ENCODE measurements around the gene PDCD6IP. TPM values are rescaled to one million over a fixed set of nuclear protein-coding genes. Genes with fewer than 3 reads are reported as not detected.

PDCD6IP gene
- total and polyA plus RNA-seq, 8 donors: 15.1 to 130 (median 79.0) TPM

DNA sequence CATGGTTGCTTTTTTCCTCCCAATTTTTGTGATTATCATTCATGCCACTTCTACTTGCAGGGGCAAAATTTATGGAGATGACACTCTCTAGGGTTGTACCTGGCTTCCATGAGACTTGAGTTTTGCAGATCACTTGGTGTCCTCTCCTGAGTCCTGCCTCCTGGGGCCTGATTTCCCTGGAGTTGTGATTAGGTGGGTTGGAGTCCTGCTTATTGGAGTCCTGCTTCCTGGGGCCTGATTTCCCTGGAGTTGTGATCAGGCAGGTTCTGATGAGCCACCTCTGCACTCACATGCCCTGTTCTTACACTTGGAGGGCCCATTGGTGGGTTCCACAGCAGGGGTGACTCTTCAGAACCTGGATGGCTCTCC, 102.0 kb downstream of the PDCD6IP start:
- Histone ChIP-seq H3K27ac (no peak overlapping the region), H3K4me1 (no peaks in the 10 kb centered on the region), H3K4me3 (no peak overlapping the region), H3K36me3 (no peaks in the 10 kb centered on the region), H3K9me3 (no peaks in the 10 kb centered on the region), H3K27me3 (no peaks in the 10 kb centered on the region)
- no peak for DNase-seq
- intact Hi-C loops (cut with DNase I): no loop called here
- no peak for ATAC-seq
- no peak for FAIRE-seq
- no peak for TF ChIP-seq CTCF (IDR thresholded peaks at IDR 0.05)

DNA sequence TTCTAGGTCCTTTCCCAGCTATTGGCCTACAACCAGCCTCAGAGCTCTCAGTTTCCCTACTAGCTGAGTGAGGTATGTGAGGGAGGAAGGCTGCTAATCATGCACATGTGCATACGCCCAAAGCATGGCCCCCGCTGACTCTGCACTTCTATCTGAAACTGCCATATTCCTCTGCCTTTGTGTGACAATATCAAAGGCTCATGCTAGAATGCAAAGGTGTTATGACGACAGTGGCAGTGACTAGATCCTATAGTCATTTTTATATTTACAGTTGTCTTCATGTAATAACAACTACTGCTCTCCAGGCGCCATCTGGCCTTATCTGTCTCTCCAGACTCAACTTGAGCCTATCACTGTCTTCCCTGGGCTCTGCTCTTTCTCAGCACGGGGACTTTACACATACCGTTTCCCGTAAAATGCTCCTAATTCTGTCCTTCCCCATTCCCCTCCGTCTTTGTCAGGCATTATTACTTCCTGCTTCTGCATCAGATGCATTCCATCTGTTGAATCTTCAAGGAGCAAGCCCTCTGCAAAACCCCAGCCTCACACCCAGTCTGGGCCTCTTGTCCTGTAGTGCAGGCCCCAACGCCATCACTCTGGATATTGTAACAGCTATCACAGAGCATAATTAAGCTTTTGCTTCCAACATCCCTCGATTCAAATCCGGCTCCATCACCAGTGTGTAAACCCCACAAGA, 102.5 kb downstream of the PDCD6IP start:
- no peak overlapping the region for H3K27ac ChIP-seq
- TF ChIP-seq CTCF (IDR thresholded peaks at IDR 0.05): no peak
- no peaks in the 10 kb centered on the region for H3K27me3 ChIP-seq
- H3K36me3 ChIP-seq: no peaks in the 10 kb centered on the region
- H3K4me1 ChIP-seq: no peaks in the 10 kb centered on the region
- FAIRE-seq: no peak
- H3K4me3 ChIP-seq: no peak overlapping the region
- WGBS, 2 donors: 76 to 85% methylated on average over 11 of the region's 11 CpGs
- intact Hi-C loops (cut with DNase I): no loop called here
- no peaks in the 10 kb centered on the region for H3K9me3 ChIP-seq
- no peak for ATAC-seq
- no peak for DNase-seq

DNA sequence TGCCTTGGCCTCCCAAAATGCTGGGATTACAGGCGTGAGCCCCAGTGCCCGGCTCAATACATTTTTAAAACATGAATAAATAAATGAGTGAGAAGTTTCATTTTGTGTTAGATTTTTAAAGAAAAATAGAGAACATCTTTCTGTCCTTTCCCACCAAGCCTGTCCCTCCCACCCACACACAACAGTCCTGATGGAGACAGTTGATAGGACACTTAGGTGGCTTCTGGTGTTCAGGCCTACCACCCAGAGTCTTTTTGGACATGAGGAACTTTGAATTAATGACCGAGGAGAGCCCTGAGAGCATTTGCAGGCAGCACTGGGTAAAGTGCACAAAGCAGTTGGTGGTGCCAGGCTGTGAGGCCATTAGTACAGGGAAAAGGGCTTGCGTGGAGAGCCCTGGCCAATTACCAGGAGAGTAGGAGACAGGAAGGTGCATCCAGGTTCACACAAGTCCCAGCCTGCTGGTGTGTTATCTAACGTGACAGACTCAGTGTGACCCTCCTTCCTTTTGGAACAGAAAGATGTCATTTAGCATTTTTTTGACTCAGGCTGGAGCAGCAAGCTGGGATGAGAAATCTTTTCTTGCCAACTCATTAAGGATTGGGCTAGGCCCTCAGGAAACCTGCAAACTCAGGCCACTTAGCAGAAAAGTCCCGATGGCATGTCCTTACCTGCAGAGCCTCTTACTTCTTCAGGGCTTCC, 103.6 kb downstream of the PDCD6IP start:
- intact Hi-C loops (cut with DNase I): no loop called here
- DNase-seq: no peak
- no peak overlapping the region for H3K27ac ChIP-seq

DNA sequence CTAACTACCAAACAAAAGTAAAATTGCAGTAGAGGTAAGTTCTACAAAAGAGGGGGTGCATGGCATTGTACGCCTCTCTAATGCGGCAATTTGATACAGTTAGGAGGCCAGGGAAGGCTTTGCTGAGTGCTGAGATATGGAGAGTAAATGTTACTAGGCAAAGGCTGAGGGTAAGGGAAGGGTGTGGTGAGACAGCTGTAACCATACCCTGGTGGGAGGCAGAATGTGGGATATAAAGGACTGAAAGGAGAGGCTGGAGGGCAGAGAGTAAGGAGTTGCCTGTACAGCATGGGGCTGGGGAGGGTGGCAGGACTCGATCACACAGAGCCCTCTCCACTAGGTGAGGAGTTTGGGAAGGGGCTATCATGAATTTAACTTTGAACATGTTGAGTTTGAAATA, 106.3 kb downstream of the PDCD6IP start:
- 90 to 91% methylated on average over 3 of the region's 3 CpGs for WGBS, 2 donors

More for the DNA sequence above, 103.6 kb downstream of the PDCD6IP start:
- no peaks in the 10 kb centered on the region for H3K36me3 ChIP-seq
- TF ChIP-seq CTCF (IDR thresholded peaks at IDR 0.05): no peak
- no peak overlapping the region for H3K4me3 ChIP-seq
- ATAC-seq (no peak), FAIRE-seq (no peak)
- WGBS, 2 donors: 66 to 75% methylated on average over 6 of the region's 6 CpGs
- no peaks in the 10 kb centered on the region for H3K4me1 ChIP-seq
- no peaks in the 10 kb centered on the region for H3K9me3 ChIP-seq
- H3K27me3 ChIP-seq: no peaks in the 10 kb centered on the region

More for the DNA sequence above, 106.3 kb downstream of the PDCD6IP start:
- H3K4me3 ChIP-seq: no peak overlapping the region
- no peaks in the 10 kb centered on the region for H3K27me3 ChIP-seq
- FAIRE-seq (no peak), DNase-seq (no peak), ATAC-seq (no peak)
- intact Hi-C loops (cut with DNase I): no loop called here
- no peaks in the 10 kb centered on the region for H3K36me3 ChIP-seq
- H3K9me3 ChIP-seq: no peaks in the 10 kb centered on the region
- no peaks in the 10 kb centered on the region for H3K4me1 ChIP-seq
- TF ChIP-seq CTCF (IDR thresholded peaks at IDR 0.05): no peak
- H3K27ac ChIP-seq: no peak overlapping the region
